ENCODE results near the gene GAS7.

Gene GAS7

DNA sequence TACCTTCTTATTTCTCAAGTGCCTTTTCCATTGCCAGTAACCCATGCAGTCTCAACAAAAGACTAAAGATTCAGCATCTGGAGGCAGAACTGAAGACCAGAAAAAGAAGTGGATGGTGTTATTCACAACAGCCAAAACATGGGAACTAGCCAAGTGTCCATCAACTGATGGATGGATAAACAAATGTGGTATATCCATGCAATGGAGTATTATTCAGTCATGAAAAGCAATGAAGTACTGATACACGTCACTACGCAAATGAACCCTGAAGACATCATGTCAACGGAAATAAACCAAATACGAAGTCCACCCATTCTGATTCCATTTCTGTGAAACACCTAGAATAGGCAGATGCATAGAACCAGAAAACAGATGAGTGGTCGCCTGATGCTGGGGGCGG, 25.6 kb downstream of the GAS7 start:
- no peak for DNase-seq (ENCODE audit: low read depth, low spot score)
- H3K27ac ChIP-seq = no peak overlapping the region

DNA sequence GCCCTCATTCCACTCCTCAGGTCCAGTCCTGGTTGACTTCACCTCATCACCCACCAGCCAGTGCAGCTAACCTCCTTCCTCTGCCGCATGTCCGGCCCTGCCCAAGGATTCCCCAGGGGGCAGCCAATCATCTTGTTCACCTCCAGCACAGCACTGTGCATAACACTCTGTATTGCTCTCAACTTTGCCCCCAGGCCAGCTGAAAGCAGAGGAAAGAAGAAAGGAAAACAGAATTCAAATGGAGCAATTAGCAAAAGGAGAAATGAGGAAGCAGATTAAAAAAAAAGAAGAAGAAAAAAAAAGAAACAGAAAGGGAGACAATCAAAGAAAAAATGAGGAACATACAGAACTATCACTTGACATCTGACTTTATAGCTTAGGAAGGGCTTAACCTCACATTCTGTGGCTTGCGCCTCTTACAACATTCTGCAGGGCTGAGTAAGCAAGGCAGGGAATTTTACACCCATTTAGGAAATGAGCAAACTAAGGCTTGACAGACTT, 26.1 kb downstream of the GAS7 start:
- no peak overlapping the region for H3K27ac ChIP-seq
- DNase-seq (ENCODE audit: low read depth, low spot score) = no peak

DNA sequence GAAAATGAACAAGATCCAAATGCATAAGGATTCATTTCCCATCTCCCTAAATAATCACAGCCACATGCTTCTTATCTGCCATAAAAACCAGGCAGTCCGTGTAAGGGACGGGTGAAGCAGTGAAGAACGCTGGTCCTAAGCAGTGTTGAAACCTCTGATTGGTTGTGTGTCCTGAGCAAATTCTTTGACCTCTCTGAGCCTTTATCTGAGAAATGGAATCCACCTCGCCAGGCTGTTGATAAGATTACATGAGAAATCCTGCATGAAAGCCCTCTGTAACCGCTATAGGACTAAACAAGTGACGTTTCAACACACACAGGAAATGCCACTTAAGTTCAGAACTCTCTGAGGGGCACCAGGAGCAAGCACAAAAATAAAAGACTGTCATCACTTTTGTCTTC, 26.8 kb downstream of the GAS7 start:
- DNase-seq (ENCODE audit: low read depth, low spot score) = no peak
- H3K27ac ChIP-seq = no peak overlapping the region

DNA sequence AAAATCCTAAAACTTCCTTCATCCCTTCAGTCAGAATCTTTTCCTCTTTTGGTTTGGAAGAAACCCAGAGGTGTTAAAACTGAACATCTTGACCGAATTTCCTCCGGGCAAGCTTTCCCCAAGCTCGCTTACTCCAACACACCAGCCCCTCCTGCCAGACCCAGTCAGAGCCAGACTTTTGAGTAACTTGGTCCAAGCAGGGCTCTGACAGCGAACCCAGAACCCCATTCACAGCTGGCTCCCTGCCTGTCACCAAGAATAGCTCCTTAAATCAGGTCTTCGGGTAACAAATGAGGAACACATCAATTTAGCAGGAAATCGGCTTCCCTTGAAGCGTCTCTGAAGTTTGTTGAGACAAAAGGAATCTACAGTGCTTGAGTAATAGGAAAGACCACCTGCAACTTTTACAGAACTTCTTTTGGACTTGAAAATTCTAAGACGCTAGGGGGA, 27.3 kb downstream of the GAS7 start:
- no peak for DNase-seq (ENCODE audit: low read depth, low spot score)
- no peak overlapping the region for H3K27ac ChIP-seq

DNA sequence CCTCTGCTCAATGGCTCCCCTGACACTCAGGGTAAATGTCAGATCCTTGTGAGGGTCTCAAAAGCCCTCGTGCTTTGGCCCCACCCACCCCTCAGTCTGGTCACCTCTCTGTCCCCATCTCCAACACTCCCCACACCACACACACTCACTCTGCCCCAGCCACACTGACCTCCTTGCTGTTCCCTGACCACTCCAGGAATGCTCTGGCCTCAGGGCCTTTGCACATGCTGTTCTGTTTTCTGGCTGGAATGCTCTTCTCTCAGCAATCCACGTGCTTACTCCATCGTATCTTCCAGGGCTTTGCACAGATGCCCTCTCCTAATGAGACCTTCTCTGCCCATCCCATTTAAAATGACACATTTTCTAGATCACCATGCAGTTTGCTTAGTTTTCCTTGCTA, 28.2 kb downstream of the GAS7 start:
- no peak overlapping the region for H3K27ac ChIP-seq
- no peak for DNase-seq (ENCODE audit: low read depth, low spot score)

DNA sequence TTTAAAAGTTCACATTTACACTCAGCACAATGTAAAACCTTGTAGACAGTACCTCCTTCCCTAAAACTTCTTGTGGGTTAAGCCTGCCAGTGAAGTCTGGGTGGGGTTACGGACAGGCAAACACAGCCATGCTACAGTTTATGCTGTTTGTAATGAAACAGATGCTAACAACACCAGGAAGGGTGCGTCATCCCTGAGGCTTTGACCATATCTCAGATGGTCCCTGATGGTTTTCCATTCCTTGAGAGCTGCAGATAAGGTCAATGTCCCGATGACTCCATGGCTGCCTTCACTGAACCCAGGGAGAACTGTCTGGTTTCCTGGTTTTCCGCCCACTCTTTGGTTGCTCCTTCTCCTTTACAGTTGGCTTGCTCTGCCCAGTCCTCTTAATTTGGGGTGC, 29.1 kb downstream of the GAS7 start:
- DNase-seq (ENCODE audit: low read depth, low spot score) = no peak
- no peak overlapping the region for H3K27ac ChIP-seq

DNA sequence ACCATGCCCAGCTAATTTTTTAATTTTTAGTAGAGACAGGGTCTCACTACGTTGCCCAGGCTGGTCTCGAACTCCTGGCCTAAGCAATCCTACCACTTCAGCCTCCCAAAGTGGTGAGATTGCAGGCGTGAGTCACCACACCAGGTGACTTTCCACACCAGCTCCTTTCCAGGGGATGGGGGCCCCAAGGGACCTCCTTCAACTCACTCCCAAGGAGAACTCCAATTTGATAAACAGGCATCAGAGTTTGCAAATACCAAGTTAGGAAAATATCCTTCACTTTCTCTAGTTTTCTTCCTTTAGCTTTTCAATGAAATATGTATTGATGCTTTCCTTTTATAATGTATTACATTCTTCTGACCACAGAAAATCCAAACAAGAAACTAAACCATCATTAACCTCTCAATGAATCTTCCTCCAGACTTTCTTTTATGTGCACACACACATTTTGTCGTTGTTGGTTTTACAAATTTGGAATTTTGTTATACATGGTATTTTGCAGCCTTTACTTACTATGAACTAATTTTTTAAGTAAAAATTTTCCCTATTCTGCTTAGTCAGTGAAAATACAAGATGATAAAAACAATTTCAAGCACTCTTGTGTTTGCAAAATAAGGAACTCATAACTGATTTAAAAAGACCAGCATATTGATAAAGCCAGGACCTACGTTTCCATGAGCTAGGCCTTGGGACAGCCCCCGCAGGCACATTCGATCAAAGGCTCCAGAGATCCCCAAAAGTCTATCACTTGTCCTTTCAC, 32.0 kb downstream of the GAS7 start:
- H3K27ac ChIP-seq = no peak overlapping the region
- no peak for DNase-seq (ENCODE audit: low read depth, low spot score)

DNA sequence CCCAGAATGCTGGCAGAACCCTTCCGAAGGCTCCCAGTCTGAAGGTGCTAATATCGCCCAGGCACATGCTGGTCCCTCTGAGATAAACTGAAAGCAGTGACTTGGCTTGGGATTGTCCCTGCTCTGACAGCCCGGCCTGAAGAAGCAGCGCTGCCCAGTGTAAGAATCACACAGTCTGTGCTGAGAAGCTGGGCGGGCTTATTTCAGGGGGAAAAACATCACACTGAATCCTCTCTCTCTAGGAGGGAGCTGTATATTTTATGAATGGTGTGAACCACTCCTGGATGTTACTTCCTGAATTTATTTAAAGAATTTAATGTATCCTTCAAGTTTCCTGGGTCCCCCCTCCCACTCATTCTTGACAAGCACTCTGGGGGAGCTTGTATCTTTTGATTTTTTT, 36.3 kb downstream of the GAS7 start:
- H3K27ac ChIP-seq = no peak overlapping the region
- DNase-seq (ENCODE audit: low read depth, low spot score) = no peak

DNA sequence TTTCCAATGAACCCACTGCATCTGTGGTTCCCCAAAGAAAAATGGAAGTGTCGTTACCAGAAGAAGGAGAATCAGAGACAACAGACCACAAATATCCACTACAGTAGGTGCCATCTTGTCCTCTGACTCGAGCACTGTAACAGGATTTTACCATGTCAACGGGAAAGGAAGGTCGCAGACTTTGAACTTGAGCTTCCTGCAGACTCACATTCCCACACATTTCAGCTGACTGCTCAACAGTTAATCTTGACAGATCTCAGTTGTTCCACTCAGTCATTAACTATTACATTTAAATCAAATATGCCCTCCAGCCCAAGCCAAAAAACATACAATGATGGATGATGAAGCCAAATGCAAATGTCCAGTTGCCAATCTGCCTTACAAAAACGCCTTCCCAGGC, 37.0 kb downstream of the GAS7 start:
- DNase-seq (ENCODE audit: low read depth, low spot score) = no peak
- H3K27ac ChIP-seq = no peak overlapping the region

DNA sequence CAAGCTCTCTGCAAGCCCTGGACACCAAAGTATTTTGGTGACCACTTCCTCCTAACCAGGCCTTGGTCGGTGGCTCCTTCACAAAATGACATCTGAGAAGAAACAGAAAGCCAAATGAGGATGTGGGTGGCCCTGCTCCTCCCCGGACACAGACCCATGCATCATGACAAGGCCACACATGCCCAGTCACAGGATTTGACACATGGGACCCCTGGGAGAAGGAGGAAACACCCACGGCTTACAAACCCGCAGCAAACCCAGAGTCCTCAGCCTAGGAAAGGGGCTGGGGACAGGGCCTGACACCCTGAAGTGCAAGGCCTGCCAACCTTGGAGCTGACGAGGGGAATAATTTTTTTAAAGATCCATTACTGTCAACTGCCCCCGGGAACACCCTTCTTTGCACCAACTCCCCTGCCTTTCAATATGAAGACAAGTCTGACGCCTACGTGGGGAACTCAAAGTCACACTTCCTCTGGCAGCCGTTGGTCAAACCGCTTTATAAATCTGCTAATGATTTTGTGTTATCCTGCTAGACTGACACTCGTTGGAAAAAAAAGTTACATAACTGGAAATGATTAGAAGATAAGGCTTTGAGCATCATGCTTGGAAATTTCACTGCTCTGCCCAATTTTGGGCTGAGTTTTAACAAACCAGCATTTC, 41.3 kb downstream of the GAS7 start:
- H3K27ac ChIP-seq = no peak overlapping the region
- DNase-seq (ENCODE audit: low read depth, low spot score) = no peak

DNA sequence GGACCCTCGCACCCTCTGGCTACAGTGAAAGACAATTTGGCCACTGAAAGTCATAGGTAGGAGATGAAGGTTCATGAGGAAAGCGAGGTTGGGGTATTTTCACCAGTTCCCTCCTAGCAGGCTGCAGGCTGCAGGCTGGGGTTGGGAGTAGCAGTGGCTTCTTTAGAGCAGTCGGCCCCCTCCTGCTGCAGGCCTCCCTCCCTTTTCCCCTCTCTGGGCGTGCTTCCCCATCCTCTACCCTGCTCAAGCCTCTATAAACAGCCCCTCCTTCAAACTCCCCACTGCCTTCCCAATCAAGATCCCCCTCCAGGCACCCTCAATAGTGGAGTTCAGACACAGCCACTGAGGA, 41.8 kb downstream of the GAS7 start:
- DNase-seq (ENCODE audit: low read depth, low spot score) = no peak
- no peak overlapping the region for H3K27ac ChIP-seq

DNA sequence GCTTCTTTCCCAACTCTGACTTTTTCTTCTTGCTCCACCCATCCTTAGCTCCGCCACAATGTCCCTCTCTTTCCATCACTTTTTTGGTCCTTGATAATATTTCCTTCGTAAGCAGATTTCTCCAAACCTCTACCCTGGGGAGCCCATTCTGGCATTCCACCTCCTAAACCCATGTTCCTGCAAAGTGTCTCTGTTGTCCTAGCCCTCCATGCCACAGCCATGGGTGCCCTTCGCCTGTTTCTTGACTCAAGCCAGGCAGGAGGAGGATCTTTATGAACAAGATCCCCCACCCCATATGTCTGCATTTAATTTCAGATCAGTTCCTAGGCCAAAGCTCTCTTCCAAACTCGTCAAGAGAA, 42.4 kb downstream of the GAS7 start:
- H3K27ac ChIP-seq = no peak overlapping the region
- DNase-seq (ENCODE audit: low read depth, low spot score) = no peak

DNA sequence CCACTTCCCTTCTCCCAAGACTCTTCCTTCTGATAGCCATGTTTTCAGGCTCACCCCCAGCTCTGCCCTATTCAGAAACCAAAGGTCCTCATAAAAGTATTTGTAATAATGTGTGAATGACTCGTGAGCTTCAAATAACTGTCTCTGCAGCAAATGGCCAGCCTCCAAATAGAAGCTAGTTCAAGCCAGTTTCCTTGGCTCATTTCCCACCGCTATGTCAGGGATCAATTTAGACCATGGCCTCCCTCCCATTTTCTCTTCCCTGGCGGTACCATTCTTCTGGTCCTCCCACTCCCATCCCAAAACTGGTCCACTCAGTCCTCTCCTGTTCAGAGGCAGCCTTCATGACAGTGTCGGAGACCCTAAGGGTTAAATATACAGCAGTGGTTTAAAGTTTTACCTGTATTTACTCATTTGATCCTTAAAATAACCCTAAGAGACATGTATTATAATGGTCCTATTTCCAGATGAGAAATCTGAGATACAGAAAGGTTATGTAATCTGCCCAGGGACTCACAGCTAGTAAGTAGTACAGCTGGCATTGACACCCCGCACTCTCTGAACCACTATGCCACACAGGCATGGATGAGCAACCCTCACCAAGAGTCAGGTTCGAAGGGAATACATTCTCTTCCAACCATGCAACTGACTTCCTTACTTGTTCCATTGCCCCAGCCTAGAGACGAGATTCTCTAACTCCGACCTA, 42.9 kb downstream of the GAS7 start:
- H3K27ac ChIP-seq = no peak overlapping the region
- DNase-seq (ENCODE audit: low read depth, low spot score) = no peak

DNA sequence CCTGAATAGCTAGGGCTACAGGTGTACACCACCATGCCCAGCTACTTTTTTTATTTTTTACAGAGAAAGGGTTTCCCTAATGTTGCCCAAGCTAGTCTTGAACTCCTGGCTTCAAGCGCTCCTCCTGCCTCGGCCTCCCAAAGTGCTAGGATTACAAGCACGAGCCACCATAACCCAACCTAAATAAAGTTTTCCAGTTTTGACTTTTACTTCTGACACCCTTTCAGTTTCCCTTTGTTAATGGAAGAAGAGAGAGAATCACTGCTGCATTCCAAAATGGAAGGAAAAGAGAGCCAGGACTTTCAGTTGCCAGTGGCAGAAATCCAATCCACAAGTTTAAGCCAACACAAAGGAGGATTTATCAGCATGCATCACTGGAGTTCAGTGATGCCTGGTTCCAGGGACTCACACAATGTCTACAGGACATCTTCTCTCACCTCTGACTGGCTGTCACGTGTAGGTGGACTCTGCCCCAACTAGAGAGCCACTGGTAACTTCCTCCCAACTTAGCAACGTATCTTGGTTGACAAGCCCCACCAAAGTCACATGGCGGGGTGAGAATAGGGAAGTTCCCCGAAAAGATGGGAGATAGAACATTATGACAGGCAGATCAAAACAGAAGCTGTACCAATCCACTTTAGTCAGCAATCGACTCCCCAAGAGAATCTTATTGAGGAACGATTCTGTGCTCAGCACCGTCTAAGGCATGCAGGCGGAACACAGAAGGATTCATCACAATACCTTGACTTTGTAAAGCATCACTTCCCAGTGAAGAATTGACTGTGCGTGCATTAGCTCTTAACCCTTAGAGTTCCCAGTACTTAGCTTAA, 46.5 kb downstream of the GAS7 start:
- no peak overlapping the region for H3K27ac ChIP-seq
- DNase-seq (ENCODE audit: low read depth, low spot score) = no peak

DNA sequence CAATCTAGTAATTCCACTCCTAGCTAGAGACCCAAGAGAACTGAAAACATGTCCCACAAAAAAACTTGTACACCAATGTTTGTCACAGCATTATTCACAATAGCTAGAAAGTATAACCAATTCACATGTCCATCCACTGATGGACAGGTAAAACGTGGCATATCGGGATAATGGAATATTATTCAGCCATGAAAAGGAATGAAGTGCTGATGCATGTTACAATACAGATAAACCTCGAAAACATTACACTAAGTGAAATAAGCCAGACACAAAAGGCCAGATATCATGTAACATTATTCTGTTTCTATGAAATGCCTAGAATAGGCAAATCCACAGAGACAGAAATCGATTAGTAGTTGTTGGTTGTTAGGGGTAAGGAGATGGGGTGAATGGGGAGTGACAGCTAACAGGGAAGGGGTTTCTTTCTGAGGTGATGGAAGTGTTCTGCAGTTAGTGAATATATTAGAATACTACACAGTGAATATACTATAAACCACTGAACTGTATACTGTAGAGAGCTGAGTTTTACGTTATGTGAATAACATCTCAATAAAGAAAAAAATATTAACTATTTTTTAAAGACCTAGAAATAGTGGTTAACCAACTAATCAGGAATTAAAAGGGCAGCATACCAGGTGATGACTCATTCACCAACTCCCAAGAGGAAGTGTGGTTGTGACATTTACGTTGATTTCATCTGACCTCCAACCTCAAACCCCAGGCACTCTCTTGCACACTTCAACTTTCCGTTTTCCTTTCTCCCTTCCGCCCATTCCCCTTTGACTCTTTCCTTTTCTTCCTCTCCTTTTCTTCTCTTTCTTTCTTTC, 48.6 kb downstream of the GAS7 start:
- DNase-seq (ENCODE audit: low read depth, low spot score) = peak; percentile 10
- H3K27ac ChIP-seq = no peak overlapping the region

DNA sequence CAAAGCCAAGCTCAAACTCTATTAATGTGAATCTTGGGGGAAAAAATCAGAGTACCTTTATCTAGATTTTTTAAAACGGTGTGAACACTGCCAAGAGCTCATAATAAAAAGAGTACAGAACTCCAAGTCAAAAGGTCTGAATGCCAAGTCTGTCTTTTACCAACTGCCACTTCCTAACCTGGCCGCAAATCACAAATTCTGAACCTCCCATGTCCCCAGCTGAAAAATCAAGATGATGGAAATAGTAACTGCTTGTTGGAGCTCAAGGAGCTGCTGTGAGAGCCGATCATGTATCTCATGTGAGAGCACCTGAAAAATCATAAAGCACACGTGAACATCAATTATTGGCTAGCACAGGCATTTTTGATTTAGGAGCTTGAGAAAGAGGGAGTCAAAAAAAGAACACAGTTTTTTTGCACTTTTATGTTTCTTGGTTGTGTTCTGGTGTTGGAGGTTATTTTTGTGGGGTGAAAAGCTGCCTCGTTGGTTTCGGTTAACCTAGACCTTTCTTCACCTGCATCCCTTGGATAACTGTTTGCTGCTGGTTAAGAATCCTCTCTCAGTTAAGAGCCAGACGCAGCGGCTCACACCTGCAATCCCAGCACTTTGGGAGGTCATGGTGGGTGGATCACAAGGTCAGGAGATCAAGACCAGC, 50.5 kb downstream of the GAS7 start:
- no peak for DNase-seq (ENCODE audit: low read depth, low spot score)
- H3K27ac ChIP-seq = no peak overlapping the region

DNA sequence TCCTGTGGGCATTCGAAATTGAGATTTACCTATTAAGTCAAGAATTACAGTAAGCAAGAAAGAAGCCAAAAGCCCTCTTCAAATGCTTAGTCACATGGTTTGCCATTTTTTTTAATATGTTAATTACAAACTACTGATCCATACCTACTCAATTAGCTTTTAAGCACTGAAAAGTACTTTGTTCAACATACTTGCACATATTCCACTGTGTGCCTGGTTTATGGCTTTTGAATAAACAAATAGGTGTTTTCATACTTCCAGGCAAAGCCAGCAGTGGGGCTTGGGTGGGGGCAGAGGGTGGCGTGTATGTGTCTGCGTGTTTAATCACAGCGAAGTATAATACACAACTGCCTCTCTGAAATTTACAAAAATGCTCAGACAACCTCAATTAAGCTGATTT, 51.4 kb downstream of the GAS7 start:
- no peak for DNase-seq (ENCODE audit: low read depth, low spot score)
- no peak overlapping the region for H3K27ac ChIP-seq

DNA sequence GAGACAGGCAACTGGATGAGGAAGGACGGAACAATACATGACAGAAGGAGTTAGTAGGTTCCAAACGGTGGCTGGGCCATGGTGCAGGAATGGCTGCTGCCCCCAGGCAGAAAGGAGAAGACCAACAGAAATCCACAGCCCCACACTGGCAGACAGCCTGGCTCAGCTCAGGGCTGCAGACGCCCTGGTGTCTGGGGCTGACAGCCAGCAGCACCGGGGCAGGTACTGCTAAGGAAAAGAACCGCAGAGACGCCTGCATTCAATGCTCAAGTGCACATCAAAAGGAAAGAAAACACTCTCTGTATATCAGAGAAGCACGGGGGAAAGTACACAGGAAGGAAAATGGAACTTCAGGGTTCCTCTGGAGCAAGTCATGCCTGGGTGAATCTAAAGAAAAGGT, 53.4 kb downstream of the GAS7 start:
- no peak overlapping the region for H3K27ac ChIP-seq

DNA sequence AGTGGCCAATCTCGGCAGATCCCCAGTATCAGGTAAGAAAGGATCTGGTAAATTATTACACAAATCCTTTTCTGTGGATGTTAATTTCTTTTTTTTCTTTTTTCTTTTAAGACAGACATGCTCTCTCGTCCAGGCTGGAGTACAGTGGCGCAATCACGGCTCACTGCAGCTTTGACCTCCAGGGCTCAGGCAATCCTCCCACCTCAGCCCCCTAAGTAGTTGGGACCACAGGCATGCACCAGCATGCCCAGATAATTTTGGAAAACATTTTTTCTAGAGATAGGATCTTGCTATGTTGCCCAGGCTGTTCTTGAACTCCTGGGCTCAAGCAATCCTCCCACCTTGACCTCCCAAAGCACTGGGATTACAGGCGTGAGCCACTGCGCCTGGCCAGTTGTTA, 54.0 kb downstream of the GAS7 start:
- DNase-seq (ENCODE audit: low read depth, low spot score) = no peak
- H3K27ac ChIP-seq = no peak overlapping the region

More for the DNA sequence above, 53.4 kb downstream of the GAS7 start:
- DNase-seq (ENCODE audit: low read depth, low spot score) = no peak
